HL-60 (cell line): ENCODE data around the gene SLC27A2.

Experiments
- DNase-seq, 2 experiments: peaks; one replicate each; pipeline ENCODE4 v3.0.0-alpha.2; 2010 to 2020; ENCODE audit warnings: low read depth in 1 of 2, low spot score in 1 of 2
- H3K27ac ChIP-seq: fragments of 250-450 bp; sonication (Bioruptor Pico); replicated peaks from 2 replicates; pipeline ENCODE4 v1.5.1; 2020; ENCODE audit warnings: mild to moderate bottlenecking, moderate library complexity
- H3K27me3 ChIP-seq: fragments of 250-450 bp; sonication (Bioruptor Pico); 2 replicates; pipeline ENCODE4 v1.5.1; 2021; ENCODE audit warnings: mild to moderate bottlenecking, moderate library complexity; ENCODE audit not compliant: insufficient read depth, poor library complexity, severe bottlenecking
- H3K4me3 ChIP-seq: replicated peaks from 2 replicates; pipeline ENCODE4 v1.5.1; 2011; ENCODE audit warnings: mild to moderate bottlenecking, control low read depth, low read length; ENCODE audit not compliant: insufficient read depth
- GABPA ChIP-seq: IDR thresholded peaks from 2 replicates; pipeline ENCODE4 v1.6.1; 2012; ENCODE audit warnings: low read depth
- POLR2AphosphoS5 ChIP-seq: IDR thresholded peaks from 2 replicates; pipeline ENCODE4 v1.6.1; 2012; ENCODE audit warnings: low read depth
- REST ChIP-seq: IDR thresholded peaks from 2 replicates; pipeline ENCODE4 v1.6.1; 2012; ENCODE audit warnings: low read depth; ENCODE audit not compliant: insufficient replicate concordance
- SPI1 ChIP-seq: IDR thresholded peaks from 2 replicates; pipeline ENCODE4 v1.6.1; 2012; ENCODE audit warnings: low read depth, mild to moderate bottlenecking, borderline replicate concordance
- TF ChIP-seq, protein P1 (sequence below): IDR thresholded peaks from one replicate; pipeline ENCODE4 v1.5.1; 2011; ENCODE audit warnings: low read length, control low read depth, inconsistent platforms; ENCODE audit not compliant: insufficient read depth

The SLC27A2 gene

DNA sequence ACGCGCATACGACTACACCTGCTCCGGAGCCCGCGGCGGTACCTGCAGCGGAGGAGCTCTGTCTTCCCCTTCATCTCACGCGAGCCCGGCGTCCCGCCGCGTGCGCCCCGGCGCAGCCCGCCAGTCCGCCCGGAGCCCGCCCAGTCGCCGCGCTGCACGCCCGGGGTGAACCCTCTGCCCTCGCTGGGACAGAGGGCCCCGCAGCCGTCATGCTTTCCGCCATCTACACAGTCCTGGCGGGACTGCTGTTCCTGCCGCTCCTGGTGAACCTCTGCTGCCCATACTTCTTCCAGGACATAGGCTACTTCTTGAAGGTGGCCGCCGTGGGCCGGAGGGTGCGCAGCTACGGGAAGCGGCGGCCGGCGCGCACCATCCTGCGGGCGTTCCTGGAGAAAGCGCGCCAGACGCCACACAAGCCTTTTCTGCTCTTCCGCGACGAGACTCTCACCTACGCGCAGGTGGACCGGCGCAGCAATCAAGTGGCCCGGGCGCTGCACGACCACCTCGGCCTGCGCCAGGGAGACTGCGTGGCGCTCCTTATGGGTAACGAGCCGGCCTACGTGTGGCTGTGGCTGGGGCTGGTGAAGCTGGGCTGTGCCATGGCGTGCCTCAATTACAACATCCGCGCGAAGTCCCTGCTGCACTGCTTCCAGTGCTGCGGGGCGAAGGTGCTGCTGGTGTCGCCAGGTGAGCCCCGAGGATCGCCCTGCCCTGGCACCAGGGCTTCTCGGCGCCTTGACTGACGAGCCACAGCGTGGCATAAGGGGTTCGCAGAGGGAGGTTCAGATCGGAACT, 420 bp downstream of the SLC27A2 start:
- Histone ChIP-seq H3K27ac (peak overlapping the region; percentile 63), H3K4me3 (peak overlapping the region; percentile 88), H3K27me3 (no peaks in the 10 kb centered on the region)
- peak; percentile 12 to 50 for DNase-seq
- TF ChIP-seq SPI1 (no peak), POLR2AphosphoS5 (peak; percentile 31), GABPA (no peak), REST (peak; percentile 50)
- TF ChIP-seq, protein P1, sequence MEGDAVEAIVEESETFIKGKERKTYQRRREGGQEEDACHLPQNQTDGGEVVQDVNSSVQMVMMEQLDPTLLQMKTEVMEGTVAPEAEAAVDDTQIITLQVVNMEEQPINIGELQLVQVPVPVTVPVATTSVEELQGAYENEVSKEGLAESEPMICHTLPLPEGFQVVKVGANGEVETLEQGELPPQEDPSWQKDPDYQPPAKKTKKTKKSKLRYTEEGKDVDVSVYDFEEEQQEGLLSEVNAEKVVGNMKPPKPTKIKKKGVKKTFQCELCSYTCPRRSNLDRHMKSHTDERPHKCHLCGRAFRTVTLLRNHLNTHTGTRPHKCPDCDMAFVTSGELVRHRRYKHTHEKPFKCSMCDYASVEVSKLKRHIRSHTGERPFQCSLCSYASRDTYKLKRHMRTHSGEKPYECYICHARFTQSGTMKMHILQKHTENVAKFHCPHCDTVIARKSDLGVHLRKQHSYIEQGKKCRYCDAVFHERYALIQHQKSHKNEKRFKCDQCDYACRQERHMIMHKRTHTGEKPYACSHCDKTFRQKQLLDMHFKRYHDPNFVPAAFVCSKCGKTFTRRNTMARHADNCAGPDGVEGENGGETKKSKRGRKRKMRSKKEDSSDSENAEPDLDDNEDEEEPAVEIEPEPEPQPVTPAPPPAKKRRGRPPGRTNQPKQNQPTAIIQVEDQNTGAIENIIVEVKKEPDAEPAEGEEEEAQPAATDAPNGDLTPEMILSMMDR = no peak

DNA sequence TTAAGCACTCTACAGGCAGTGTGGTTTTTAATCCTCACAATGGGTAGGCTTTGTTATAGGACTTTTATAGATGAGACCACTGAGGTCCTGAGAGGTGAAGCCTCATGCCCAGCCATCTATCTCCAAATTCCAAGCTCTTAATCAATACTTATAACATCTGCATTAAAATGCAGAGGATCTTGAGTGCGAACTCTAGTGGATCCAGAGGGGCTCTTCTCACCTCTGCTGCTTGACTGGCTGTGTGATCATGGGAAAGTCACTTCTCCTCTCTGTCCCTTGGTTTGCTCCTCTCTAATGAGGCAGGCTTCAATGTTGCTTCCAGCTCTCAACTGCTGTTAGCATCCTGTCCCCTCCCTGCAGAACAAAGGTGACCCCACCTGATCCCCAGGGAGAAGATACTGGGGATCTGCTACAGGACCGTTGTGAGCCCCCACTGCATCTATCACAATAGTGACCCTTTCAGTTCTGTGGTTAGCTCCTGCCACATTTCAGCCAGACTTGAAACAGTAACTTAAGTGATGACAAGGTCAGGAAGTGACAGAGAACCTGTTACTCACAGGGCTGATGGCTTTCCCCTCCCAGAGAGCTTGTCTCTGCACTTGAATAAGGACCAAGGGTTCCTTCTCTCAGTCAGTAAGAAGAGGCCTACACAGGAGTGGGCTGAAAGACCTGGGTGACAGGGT, 1.3 kb downstream of the SLC27A2 start:
- no peaks in the 10 kb centered on the region for H3K27me3 ChIP-seq
- peak in 1 of 2 experiments; percentile 43 for DNase-seq
- H3K4me3 ChIP-seq = peak overlapping the region; percentile 88
- TF ChIP-seq GABPA (no peak), SPI1 (no peak), REST (no peak), POLR2AphosphoS5 (no peak)
- TF ChIP-seq, protein P1 = no peak
- H3K27ac ChIP-seq = peak overlapping the region; percentile 63

DNA sequence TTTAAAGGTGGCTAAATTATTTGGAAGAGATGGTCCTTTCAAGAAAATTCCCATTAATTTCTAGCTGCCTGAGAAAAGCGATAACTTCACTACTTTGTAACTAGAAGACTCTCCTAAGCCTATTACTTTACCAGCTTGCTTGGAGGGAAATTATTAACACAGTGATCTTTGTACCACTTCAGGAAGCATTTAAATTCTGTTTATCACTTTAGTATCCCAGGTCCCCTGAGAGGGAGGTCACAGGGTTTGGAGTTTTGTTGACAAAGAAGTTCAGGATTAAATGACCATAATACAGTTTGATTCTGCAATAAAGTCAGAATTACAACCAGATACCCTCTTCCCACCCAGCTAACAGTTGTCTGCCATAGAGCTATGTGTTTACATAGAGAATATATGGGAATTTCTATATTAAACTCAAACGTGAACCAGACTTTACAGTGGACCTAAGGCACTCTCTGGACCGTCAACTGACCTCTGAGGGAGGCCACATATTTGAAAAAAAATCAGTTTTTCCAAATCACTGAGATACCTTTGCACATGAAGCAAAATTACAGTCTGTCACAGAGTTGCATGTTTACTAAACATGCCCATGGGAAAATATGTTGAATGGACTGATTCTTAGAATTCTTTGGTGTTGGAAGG, 3.0 kb downstream of the SLC27A2 start:
- TF ChIP-seq POLR2AphosphoS5 (no peak), SPI1 (no peak), GABPA (no peak), REST (no peak)
- TF ChIP-seq, protein P1 = no peak
- no peak overlapping the region for H3K27ac ChIP-seq
- DNase-seq = no peak
- H3K4me3 ChIP-seq = no peak overlapping the region
- no peaks in the 10 kb centered on the region for H3K27me3 ChIP-seq
